HepG2 (cell line): ENCODE measurements around the gene STPG4. TPM values are rescaled to one million over a fixed set of nuclear protein-coding genes. Genes with fewer than 3 reads are reported as not detected.
A peak's percentile ranks its signal among the peaks of the same experiment; 100 is the strongest.

Experiments
- CEBPZ ChIP-seq: IDR thresholded peaks from 2 replicates; pipeline ENCODE4 v1.6.1; 2012; ENCODE audit warnings: low read length, improper control_type of control experiment
- EHMT2 ChIP-seq: fragments of 200-600 bp; sonication (generic); IDR thresholded peaks from 2 replicates; pipeline ENCODE4 v1.7.0; 2017; ENCODE audit warnings: antibody characterized with exemption, low read depth, low read length, borderline replicate concordance
- ELF4 ChIP-seq: sonication (generic); formaldehyde crosslinking; IDR thresholded peaks from 2 replicates; pipeline ENCODE4 v1.5.0; 2020; ENCODE audit warnings: missing genetic modification reagents, mild to moderate bottlenecking, moderate library complexity, borderline replicate concordance
- ETV5 ChIP-seq: IDR thresholded peaks from 2 replicates; pipeline ENCODE4 v1.6.1; 2018; ENCODE audit warnings: missing biosample characterization, missing genetic modification reagents, inconsistent platforms, borderline replicate concordance
- FOSL1 ChIP-seq: sonication (generic); formaldehyde crosslinking; IDR thresholded peaks from 2 replicates; pipeline ENCODE4 v1.9.0; 2021; ENCODE audit warnings: missing genetic modification reagents, borderline replicate concordance
- KLF13 ChIP-seq: sonication (generic); formaldehyde crosslinking; IDR thresholded peaks from 2 replicates; pipeline ENCODE4 v1.4.0; 2020; ENCODE audit warnings: mild to moderate bottlenecking, missing genetic modification reagents
- MAFF ChIP-seq: IDR thresholded peaks from 2 replicates; pipeline ENCODE4 v1.6.1; 2011; ENCODE audit warnings: low read depth, low read length, improper control_type of control experiment
- MEIS2 ChIP-seq: sonication (generic); formaldehyde crosslinking; IDR thresholded peaks from 2 replicates; pipeline ENCODE4 v1.9.0; 2021; ENCODE audit warnings: mild to moderate bottlenecking, missing genetic modification reagents
- NONO ChIP-seq, 2 experiments: fragments of 450-650 bp in 1 of 2; sonication (generic) in 1 of 2; formaldehyde crosslinking in 1 of 2; IDR thresholded peaks in 1 of 2; conservative IDR thresholded peaks in 1 of 2; 2 replicates each; pipeline versions ENCODE4 v1.6.1 to v1.8.0; 2017 to 2022; ENCODE audit warnings: mild to moderate bottlenecking in 1 of 2, missing genetic modification reagents in 1 of 2, moderate library complexity in 1 of 2
- NR2F2 ChIP-seq: IDR thresholded peaks from 2 replicates; pipeline ENCODE4 v1.6.1; 2012; ENCODE audit warnings: low read depth, inconsistent platforms, borderline replicate concordance
- TP53 ChIP-seq: sonication (generic); formaldehyde crosslinking; conservative IDR thresholded peaks from 2 replicates; pipeline ENCODE4 v1.4.0; 2020; ENCODE audit warnings: missing genetic modification reagents
- ZBTB3 ChIP-seq: sonication (generic); formaldehyde crosslinking; IDR thresholded peaks from 2 replicates; pipeline ENCODE4 v1.4.0; 2020; ENCODE audit warnings: low read depth, mild to moderate bottlenecking, moderate library complexity, missing genetic modification reagents, borderline replicate concordance
- ZBTB7B ChIP-seq: sonication (generic); formaldehyde crosslinking; IDR thresholded peaks from 2 replicates; pipeline ENCODE4 v1.4.0; 2020; ENCODE audit warnings: missing genetic modification reagents
- ZFP36 ChIP-seq: fragments of 150-350 bp; IDR thresholded peaks from 2 replicates; pipeline ENCODE4 v1.6.1; 2018; ENCODE audit warnings: borderline replicate concordance, low read length, low read depth; ENCODE audit not compliant: partially characterized antibody
- ZKSCAN8 ChIP-seq: IDR thresholded peaks from 2 replicates; pipeline ENCODE4 v1.6.1; 2016; ENCODE audit warnings: borderline replicate concordance, missing genetic modification reagents, missing compliant biosample characterization
- ZNF367 ChIP-seq: sonication (generic); formaldehyde crosslinking; IDR thresholded peaks from 2 replicates; pipeline ENCODE4 v1.4.0; 2020; ENCODE audit warnings: missing genetic modification reagents, borderline replicate concordance
- ZNF616 ChIP-seq: sonication (generic); formaldehyde crosslinking; IDR thresholded peaks from 2 replicates; pipeline ENCODE4 v1.5.0; 2020; ENCODE audit warnings: low read depth, mild to moderate bottlenecking, missing genetic modification reagents
- ZNF704 ChIP-seq: sonication (generic); formaldehyde crosslinking; IDR thresholded peaks from 2 replicates; pipeline ENCODE4 v1.8.1; 2023; ENCODE audit warnings: mild to moderate bottlenecking, inconsistent platforms, moderate library complexity, missing genetic modification reagents, borderline replicate concordance
- ZNF792 ChIP-seq: IDR thresholded peaks from 2 replicates; pipeline ENCODE4 v1.6.1; 2016
- ZNF839 ChIP-seq: sonication (generic); formaldehyde crosslinking; IDR thresholded peaks from 2 replicates; pipeline ENCODE4 v1.4.0; 2020; ENCODE audit warnings: missing genetic modification reagents, mild to moderate bottlenecking, borderline replicate concordance
- ZSCAN5A ChIP-seq: sonication (generic); formaldehyde crosslinking; IDR thresholded peaks from 2 replicates; pipeline ENCODE4 v1.8.0; 2022; ENCODE audit warnings: mild to moderate bottlenecking, missing genetic modification reagents, borderline replicate concordance
- polyA plus RNA-seq, 8 experiments: library from polyadenylated mRNA; depleted of rRNA in 3 of 8; stranded (reverse) in 7 of 8; unstranded in 1 of 8; fragments of >200 nt; fragmentation: Illumina TruSeq in 4 of 8; extraction: Trizol in 4 of 8; gene quantifications; 2 replicates each; pipeline versions ENCODE4 v1.2.1 to v1.2.3, GENCODE V29; 2011 to 2016; ENCODE audit warnings: low read depth in 4 of 8, missing spikeins in 1 of 8, mixed read lengths in 1 of 8; ENCODE audit not compliant: insufficient read depth in 1 of 8
- total RNA-seq, 5 experiments: library from RNA; depleted of rRNA; stranded (reverse); fragments of >200 nt; fragmentation: Illumina TruSeq; extraction: Trizol; gene quantifications; 2 replicates each; pipeline ENCODE4 v1.2.3, GENCODE V29; 2016; ENCODE audit warnings: low read depth in 1 of 5

The STPG4 gene
- total and polyA plus RNA-seq, 2 of the 13 experiments (the other 11 are each of a cell fraction or from before 2014, with no cell fraction given): 0.11 to 0.15 TPM

GRCh38 chr2:47078541-47079482 is 76.3 kb downstream of the STPG4 start (continued):
- peak; percentile 96 for TF ChIP-seq ZKSCAN8 (CRISPR knock-in tag)
- TF ChIP-seq FOSL1 (CRISPR knock-in tag): no peak
- TF ChIP-seq ZNF616 (CRISPR knock-in tag): no peak
- 0 out of 2 replicates have a peak, but pooled peaks have one; percentile 67 for TF ChIP-seq ZNF704 (CRISPR knock-in tag)
- TF ChIP-seq MAFF: no peak
- 0 out of 2 replicates have a peak, but pooled peaks have one; percentile 69 for TF ChIP-seq ZBTB3 (CRISPR knock-in tag)
- 0 out of 2 replicates have a peak, but pooled peaks have one; percentile 32 for TF ChIP-seq TP53 (CRISPR knock-in tag)
- no peak for TF ChIP-seq ZNF839 (CRISPR knock-in tag)
- TF ChIP-seq EHMT2: peak; percentile 79; the same call in 1 of the 2 replicates
- no peak for TF ChIP-seq ZNF367 (CRISPR knock-in tag)
- TF ChIP-seq ETV5: peak; percentile 76; the same call in 1 of the 2 replicates
- no peak for TF ChIP-seq ZFP36
- no peak for TF ChIP-seq KLF13 (CRISPR knock-in tag)
- no peak for TF ChIP-seq ELF4
- peak; percentile 87 for TF ChIP-seq ZBTB7B
- TF ChIP-seq MEIS2 (CRISPR knock-in tag): no peak
- TF ChIP-seq NR2F2: no peak
- peak; percentile 74; the same call in 1 of the 2 replicates for TF ChIP-seq ZSCAN5A (CRISPR knock-in tag)
- TF ChIP-seq ZNF792 (CRISPR knock-in tag): peak; percentile 94
- no peak for TF ChIP-seq NONO (IDR thresholded peaks at IDR 0.05)
- peak; percentile 82 for TF ChIP-seq NONO (CRISPR knock-in tag; conservative IDR thresholded peaks at IDR 0.05)
- TF ChIP-seq CEBPZ: no peak
